OCI-M1 (cell line): ENCODE data around the gene PLPP4.
A peak's percentile ranks its signal among the peaks of the same experiment; 100 is the strongest.

ENCODE experiments used
- DNase-seq: peaks from one replicate; lab custom pipeline; 2025; lab: John Stamatoyannopoulos, UW

Gene PLPP4

DNA sequence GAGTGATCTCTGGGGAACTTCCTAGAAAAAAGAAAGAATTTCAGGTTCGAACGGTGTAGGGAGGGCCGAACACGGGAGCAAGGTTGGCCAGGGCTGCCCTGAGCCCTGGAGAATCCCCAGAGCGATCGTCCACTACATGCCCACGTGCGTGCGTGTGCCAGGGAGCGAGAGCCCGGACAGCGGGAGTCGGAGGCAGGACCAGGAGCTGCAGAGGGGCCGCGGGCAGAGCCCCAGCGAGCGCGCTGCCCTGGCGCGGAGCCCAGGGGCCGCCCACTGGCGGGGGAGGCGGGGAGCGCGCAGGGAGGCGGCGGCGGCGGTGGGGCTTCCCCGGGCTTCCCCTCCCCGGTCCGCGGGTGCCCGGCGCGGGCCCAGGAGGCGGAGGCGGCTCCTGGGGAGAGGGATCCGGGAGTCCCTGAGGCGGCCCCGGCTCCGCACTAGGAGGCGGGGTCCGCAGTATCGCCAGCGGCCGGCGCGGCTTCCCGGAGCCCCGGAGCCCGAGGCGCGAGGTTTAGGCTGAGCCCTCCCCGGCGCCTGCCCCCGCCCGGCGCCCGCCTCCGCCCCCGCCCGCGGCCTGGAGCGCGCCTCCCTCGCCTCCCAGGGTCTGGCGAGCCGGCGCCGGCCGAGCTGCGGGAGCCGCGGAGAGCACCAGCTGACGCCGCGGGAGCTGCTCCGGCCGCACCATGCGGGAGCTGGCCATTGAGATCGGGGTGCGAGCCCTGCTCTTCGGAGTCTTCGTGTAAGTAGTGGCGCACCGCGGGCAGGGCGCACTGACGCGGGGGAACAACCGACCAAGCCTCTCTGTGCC is at the start of gene PLPP4:
Gene PLPP4 (plus strand): TSS at position 602 of the 805 bp plus-strand sequence. CDS start 79 bp downstream, at position 681.
- DNase-seq: peak; percentile 3

DNA sequence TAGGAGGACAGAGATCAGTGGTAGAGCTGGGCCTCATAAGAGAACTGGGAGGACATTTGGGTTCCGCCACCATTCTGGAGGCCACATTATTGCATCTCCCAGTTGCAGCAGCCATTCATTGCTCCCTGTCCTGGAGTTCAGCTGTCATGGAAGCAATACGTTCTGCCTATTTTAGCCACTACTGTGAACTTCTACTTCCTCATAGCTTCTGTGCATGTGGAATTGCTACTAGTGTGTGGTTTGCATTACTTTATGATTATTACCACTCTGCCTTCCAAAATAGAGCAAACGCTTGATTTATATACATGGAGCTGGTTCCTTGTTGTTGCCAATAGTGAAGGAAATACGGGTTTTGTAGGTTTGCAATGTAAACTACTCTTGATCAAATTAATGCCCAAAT is 47.2 kb upstream of the PLPP4 start:
- DNase-seq: no peak

DNA sequence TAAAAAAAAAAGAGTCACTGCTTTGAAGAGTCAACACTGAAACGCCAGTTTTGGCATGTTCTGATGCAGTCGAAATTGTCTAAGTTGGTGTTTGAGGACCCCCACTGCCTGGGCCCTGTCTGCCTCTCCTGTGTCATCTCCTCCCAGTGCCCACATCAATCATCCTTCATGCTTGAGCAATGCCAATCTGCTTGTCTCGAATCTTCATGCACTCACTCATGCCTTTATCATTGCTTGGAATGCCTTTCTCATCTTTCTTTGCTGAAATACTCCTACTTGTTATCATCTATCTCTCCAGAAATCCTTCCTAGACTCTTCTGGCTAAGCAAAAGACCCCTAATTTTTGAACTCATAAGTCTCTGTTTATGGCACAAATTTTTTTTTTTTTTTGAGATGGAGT is 42.1 kb upstream of the PLPP4 start:
- no peak for DNase-seq

DNA sequence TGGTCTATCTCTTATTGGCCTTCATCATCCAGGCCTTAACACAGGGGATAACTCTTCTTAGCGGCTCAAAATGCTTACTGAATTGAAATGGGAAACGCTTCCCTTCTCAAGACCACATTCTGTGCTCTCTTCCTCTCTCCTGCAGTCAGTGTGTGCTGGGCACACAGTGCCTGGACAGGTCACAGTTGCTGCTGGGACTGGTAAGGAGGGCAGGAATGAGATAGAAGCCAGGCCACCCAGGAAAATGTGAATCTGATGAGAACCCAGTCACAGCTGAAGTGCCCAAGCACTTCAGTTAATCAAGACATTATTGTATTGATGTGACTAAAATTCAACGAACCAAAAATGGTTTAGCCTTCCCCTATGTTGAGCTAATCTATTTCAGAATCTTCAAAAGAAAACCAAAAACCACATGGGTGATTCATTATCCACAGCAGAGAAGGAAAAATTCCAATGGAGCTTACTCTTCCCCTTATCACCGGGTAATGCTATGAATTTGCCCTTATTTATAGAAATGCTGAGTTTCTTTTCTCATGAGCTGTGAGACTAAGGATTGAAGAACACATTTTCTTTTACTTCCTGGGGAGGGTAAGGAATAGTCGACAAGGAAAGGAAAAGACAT is 41.2 kb upstream of the PLPP4 start:
- no peak for DNase-seq

DNA sequence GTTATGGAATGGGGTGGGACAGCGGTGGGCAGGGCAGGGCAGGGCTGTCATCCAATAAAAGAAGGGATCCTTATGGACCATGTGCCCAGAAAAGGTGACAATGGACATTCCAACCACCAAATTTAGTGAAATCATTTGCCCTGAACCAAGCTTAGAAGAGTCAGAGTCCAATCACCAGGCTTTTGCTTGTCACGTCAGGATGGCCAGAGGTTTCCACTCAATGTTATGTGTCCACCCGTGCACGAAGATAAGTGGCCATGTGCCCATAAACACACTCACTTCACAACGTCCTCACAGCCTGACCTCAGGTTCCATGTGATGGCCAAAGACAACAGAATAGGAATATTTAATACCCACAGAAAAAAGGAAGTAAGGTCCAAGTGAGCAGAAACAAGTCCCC is 36.6 kb upstream of the PLPP4 start:
- DNase-seq: no peak

DNA sequence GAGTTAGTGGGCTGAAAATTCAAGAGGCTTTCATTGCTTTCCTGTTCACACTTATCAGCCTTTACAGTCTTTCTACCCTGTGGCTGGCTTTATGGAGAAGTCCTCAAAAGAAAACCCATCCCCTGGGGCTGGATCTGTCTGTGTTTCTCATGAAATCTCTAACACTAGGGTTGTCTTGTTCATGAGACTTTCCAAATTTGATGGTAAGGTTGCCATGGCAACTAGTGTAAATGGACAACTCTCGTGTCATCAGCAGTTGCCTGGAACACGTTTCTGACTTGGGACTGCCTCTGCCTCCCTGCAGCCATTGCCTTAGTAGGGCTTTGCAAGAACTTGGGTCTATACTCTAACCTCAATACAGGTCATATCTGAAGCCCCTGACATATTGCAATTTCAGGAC is 35.8 kb upstream of the PLPP4 start:
- DNase-seq: no peak

DNA sequence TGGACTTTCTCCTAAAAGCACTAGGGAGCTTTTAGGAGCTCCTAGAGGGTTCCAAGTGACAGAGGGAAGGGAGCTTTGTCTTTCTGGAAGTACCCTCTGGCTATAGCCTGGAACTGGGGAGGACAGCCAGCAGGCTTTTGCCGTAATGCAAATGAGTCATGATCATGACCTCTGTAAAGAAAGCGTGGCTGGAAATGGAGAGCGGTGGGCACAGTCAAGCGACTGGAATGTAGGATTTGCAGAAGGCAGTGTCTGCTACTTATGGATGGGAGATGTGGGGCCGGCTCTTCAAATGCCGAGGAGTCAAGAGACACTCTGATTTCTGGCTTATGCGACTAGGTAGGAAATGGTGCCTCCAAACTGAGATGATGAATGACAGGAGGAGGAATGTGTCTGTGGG is 34.6 kb upstream of the PLPP4 start:
- DNase-seq: no peak

DNA sequence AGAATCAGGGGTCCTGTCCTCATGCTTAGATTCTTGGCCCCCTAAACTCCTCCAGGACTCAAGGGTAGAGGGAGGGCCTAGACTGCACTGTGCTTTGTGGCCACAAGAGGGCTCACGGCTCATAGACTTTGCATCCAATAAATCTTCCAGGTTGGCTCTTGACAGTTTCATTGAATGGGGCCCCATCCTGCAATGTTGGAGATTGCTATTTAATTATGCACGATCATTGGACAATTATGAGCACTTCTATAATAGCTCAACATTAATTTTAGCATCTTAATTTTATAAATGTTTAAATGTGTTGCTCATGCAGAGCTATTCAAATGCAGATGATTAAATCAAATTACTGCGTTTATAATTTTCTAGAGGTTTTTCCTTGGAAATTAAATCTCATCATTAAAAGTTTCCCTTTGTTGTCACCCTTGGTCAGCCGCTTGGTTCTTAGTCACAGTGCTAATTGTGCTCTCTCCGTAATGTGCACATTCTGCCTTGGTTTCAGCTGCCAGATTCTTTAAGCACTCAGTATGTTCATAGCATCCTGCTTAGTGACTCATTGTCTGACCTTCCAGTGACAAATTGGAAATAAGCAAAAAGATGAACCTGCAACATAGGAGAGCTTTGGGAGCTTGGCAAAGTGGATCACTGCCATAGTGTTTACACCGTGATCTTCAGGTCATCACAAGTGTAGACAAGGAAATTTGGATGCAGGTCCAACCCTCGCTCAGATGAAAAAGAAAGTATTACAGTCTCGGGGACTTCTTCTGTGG is 33.4 kb upstream of the PLPP4 start:
- peak; percentile 68 for DNase-seq

DNA sequence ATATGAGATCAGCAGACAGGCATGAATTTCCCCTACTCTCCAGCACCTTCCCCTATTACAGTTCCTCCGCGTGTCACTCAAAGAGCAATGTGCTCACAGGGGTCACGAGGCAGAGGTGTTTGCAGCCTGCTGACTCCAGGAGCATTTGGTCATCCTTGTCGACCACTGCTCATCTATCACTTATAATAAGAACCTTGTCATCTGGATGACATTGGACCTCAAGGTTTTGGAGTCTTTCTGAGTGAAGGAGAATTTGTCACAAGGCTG is 32.9 kb upstream of the PLPP4 start:
- DNase-seq: no peak

DNA sequence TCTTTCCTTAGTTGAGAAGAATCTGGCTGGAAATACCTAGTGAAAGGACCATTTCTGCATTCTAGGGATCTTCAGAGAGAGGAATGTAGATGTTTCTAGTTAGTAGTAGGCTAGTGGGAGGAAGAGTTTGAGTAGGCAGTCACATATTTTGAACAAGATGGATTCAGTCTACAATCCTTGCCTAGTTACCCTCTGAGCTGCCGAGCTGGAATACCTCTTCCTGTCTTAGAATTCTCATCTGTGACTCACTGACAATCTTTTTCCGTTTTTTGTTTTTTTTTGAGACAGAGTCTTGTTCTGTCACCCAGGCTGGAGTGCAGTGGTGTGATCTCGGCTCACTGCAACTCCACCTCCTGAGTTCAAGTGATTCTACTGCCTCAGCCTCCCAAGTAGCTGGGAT is 30.7 kb upstream of the PLPP4 start:
- no peak for DNase-seq

DNA sequence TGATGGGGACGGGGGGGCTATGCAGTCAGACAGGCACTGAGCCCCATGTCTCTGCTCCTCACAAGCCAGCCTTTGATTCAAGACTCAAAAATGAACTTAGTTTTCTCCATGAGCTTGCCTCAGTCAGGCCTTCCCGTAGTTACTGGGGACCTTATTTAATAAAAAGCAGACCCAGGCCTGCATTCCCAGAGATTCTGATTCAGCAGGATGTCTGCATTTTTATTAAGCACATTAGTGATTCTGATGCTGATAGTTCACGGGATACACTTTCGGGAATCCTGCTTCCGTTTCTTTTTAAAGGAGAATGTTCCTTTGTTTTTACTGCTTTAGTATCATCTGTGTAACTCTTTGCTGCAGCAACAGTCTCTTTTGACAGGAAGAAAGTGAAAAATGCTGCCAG is 28.3 kb upstream of the PLPP4 start:
- no peak for DNase-seq

DNA sequence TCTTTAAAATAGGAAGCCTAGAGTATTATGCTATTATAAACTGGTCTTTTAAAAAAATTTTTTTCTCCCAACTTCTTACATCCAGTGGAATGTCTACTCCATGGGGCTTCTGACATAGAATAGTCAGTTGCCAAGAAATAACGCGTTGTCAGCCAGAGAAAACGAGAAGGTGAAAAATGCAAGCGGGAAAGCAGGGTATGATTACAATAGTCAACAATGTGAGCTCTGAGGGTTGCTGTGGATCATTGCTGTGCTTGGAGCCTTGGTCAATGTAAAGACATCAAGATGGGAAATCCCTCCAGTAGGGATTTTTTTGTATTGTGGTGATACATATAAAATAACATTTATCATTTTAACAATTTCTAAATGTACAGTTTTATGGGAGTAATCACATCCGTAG is 27.6 kb upstream of the PLPP4 start:
- no peak for DNase-seq

DNA sequence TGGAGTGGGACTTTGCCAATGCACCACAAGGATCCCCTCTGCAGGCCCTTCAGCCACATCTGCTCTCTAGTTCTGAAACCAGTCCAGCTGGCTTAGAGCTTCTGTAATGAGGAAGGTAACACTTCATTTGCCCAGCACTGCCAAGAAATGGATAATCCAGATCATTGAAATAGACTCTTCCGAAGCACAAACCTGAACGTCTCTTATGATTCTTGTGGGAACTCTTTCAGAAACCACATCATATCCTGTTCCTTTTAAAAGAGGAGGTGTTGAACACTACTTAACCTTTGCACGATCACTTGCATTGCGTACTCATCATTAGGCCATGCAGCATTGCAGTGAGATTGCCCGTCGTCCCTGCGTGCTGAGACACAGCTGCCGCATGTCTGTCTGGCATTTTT is 25.8 kb upstream of the PLPP4 start:
- DNase-seq: no peak

DNA sequence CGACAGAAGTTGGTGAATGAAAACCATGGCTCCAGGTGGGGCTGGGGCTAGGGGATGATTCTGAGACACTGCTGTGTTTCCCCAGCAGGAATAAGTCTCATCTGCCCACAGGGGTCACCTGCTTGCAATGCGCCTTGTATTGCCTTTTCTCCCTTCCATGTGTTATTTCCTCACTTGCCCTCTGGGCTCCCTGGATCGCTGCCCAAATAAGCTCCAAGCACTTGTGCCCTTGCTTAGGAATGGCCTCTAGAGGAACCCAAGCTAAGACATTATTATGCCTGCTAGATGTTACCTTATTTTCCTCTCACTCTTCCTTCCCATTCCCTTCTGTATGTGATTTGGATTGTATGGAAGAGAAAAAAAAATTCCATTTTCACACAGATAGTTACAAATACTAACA is 24.8 kb upstream of the PLPP4 start:
- DNase-seq: no peak

DNA sequence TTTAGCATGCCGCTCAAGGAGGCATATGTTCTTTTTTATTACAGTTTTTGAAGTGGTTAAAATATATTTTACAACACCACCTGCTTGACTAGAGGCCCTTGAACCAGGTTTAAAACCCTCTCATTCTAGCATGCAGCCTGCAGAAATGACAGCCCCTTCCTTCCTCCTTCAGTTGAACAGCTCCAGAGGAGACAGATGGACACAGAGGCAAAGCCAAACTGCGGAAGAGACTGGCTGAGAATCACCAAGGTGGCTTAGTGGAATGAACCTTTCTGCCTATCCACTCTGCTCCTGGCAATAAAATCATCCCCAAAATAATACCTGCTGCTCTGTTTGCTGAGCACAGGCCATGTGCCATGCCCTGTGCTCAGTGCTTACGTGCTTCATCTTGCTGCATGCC is 23.9 kb upstream of the PLPP4 start:
- no peak for DNase-seq

DNA sequence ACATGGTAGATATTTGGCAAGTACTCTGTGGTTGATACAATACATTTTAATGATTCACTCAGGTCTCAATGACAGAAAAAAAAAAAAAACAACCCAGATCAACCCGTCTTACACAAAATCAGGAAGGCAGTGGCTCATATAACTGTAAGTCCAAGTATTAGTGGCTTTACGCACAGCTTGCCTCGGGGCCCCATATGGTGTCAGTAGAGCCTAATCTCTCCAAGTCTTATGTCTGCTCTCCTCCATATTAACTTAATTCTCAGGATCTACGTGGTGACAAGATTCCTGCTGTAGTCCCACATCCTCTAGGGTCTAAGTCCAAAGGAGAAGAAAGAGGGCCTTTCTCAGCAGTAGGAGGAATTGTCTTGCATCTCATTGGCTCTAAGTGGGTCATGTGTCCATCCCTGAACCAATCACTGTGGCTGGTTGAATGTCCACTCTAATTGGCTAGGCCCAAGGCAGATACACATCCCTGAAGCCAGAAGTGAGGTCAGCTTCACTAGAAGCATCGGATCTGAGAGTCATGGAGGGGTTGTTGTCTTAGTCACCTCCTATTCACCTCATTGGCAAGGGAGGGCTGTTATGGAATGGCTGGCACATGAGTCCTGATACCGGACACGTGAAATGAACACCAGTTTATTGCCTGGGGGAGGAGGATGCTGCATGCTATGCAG is 20.5 kb upstream of the PLPP4 start:
- DNase-seq: no peak

DNA sequence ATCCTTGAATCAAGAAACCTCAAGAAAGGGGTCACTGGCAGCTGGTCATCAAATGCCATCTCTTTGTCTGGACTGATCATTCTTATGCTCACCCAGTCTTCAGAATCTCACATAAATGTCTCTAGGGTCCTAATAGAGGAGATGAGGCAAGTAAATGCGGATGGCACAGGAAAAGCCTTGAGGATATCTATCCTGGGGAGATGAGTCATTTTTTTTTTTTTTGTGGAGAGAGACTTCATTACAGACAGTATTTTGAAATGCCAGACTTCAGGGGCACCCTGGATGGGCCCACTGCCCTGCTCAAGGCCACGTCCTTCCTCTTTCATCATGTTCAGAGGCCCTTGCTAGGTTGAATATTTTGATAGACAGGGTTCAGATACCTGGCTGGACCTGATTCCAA is 19.5 kb upstream of the PLPP4 start:
- DNase-seq: no peak

DNA sequence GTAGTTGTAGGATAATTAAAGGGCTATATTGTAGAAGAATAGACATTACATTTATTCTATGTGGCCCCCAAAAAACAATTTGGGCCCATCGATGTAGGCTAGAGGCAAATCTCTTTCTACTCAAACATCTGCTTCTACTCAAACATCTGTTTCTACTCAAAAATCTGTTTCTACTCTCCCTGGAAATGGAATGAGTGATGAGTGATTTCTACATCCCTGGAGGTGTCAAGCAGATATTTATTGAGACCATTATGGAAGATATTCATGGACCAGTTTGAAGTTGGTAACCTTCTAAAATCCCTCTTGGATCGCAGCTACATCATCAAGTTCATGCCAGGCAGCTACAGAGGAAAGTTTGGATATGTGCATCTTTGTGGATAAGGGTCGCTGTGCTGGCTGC is 5.1 kb upstream of the PLPP4 start:
- DNase-seq: no peak

DNA sequence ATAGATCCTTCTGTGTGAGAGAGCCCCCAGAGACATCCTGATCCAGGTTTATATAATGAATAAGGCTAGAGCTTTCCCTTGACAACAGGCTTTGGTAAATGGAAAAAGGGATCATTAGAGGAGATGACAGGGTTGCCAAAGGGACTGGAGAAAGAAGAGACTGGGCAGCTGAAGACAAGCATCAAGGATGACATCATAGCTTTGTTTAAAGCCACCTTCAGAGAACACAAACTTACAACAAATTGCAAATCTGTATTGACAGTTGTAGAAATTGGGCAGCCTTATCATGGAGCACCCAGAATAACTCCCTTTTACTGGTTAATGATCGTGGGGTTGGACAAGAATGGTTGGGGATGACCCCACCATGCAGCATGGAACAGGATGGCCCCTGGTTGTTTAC is 3.7 kb upstream of the PLPP4 start:
- no peak for DNase-seq

DNA sequence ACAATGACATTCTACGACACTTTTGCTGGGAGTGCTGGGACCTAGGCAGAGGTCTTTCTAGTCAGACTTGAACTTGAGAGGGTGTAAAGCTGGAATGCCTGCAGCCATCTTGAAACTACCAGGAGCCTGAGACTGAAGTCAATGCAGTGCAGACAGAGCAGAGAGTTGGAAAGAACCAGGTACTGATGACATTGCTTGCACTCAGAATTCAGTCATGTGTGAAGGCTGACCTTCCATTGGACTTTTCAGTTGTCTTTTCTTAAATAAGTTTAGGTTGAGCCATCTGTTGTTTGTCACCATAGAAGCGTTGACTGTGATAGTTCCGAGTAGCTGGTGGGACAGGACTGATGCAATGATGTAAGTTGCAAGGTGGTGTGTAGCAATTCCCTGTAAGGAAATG is 3.1 kb upstream of the PLPP4 start:
- no peak for DNase-seq

DNA sequence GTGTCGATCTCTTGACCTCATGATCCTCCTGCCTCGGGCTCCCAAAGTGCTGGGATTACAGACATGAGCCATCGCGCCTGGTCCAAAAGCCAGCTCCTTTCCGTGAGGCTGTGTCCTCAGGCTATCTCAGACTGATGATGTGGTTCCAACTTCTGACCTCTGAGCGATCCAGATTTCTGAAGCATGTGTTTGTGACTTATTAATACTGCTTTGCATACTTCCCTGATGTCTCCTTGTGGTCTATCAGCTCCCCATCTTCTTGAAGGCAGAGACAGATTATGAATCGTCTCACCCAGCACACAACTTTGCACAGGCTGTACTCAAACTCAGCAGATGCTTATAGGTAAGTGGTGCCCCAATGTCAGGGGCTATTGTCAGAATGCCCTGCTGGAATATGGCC is 2.0 kb upstream of the PLPP4 start:
- no peak for DNase-seq

DNA sequence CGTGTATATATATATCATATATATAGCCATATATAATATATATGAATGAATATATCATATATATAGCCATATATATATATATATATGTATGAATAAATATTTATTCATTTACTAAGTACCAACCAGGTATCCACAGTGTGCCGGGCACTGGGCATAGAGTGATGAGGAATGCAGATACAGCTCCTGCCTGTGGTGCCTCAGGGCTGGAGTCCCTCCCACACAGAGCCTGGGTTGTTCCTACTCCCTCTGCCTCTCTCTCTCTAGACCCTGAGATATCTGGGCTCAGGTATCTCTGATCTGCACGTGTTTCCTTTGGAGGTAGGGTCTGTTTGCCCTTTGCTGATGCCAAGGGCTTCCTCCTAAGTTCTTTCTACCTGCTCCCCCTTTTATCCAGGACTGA is 1.4 kb upstream of the PLPP4 start:
- DNase-seq: no peak

DNA sequence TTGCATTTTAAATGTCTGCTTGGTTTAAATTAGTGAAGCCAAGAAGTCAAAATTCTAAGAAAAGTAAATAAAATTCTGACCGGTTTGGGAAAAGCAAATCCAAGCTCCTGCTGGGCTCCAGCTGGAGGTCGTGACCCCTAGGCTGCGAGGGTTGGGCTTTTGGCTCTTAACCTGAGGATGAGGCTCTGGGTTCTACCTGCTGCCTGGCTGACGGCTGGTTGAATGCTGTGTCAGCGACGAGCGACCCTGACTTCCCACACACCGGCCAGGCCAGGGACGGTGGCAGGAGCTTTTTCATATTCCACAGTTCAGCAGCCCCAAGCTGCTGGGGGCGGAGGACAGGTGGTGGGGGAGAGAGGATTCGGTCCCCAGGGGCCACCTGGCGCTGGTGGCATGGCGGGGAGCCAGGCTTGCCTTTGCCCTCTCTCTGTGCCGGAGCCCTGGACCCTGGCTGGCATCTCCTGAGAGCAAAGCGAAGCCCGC is 843 bp upstream of the PLPP4 start:
- no peak for DNase-seq
